HG03354 (cell line): Measurements from ENCODE around the gene EPN1.

ENCODE experiments used
- ATAC-seq: cut with Tn5 transposase; IDR thresholded peaks from one replicate; pipeline ENCODE4 v1.9.1; 2021; ENCODE audit warnings: mild to moderate bottlenecking; ENCODE audit not compliant: unreplicated experiment, poor library complexity, severe bottlenecking

EPN1 gene

GRCh38 chr19:55645512-55645881, 29.5 kb upstream of the EPN1 start:
- ATAC-seq, result no peak

- ATAC-seq, result no peak
Measured at GRCh38 chr19:55646889-55647731, 27.9 kb upstream of the EPN1 start.

GRCh38 chr19:55647732-55648584, 27.1 kb upstream of the EPN1 start, which contains the start of gene CCDC106:
CCDC106 (plus strand) TSS chr19:55648212; CDS start chr19:55649047, 835 bp downstream.
- ATAC-seq, result peak; percentile 32

- ATAC-seq, result no peak
Measured at GRCh38 chr19:55648585-55649267, 26.3 kb upstream of the EPN1 start.

- no peak for ATAC-seq
Measured at GRCh38 chr19:55649268-55650125, 25.5 kb upstream of the EPN1 start.

GRCh38 chr19:55650126-55650557, 24.9 kb upstream of the EPN1 start:
- ATAC-seq, result no peak

- no peak for ATAC-seq
Measured at GRCh38 chr19:55650602-55651230, 24.3 kb upstream of the EPN1 start.

GRCh38 chr19:55651236-55651635, 23.8 kb upstream of the EPN1 start:
- ATAC-seq, result no peak

GRCh38 chr19:55652311-55653128, 22.5 kb upstream of the EPN1 start:
- no peak for ATAC-seq

- ATAC-seq, result peak; percentile 49
Measured at GRCh38 chr19:55653651-55654322, 21.2 kb upstream of the EPN1 start.

GRCh38 chr19:55654323-55654867, 20.6 kb upstream of the EPN1 start:
- ATAC-seq, result peak; percentile 66

GRCh38 chr19:55654868-55655647, 20.0 kb upstream of the EPN1 start, which contains the start of gene U2AF2:
U2AF2 (plus strand) TSS chr19:55655035; CDS start chr19:55655105, 70 bp downstream.
- ATAC-seq, result peak; percentile 40

GRCh38 chr19:55655648-55656040, 19.4 kb upstream of the EPN1 start:
- no peak for ATAC-seq

- ATAC-seq, result no peak
Measured at GRCh38 chr19:55656552-55656951, 18.5 kb upstream of the EPN1 start.

GRCh38 chr19:55656988-55657747, 17.9 kb upstream of the EPN1 start:
- ATAC-seq, result no peak
